H9 (cell line): ENCODE measurements around the gene PLEKHF1. TPM values are rescaled to one million over a fixed set of nuclear protein-coding genes. Genes with fewer than 3 reads are reported as not detected.
A peak's percentile ranks its signal among the peaks of the same experiment; 100 is the strongest.

Experiments used
- DNase-seq: peaks from one replicate; pipeline ENCODE4 v3.0.0-alpha.2; 2017
- H2AFZ ChIP-seq: one replicate; pipeline ENCODE4 v1.6.1; 2013; ENCODE audit warnings: mild to moderate bottlenecking, low read length, control low read depth, moderate library complexity
- H2AK5ac ChIP-seq: 2 replicates; pipeline ENCODE4 v1.6.1; 2013; ENCODE audit warnings: low read length, control low read depth, mixed read lengths; ENCODE audit not compliant: insufficient read length
- H2BK120ac ChIP-seq: one replicate; pipeline ENCODE4 v1.6.1; 2013; ENCODE audit warnings: low read depth, mild to moderate bottlenecking, low read length, control low read depth, inconsistent platforms; ENCODE audit not compliant: poor library complexity, severe bottlenecking
- H2BK12ac ChIP-seq: 2 replicates; pipeline ENCODE4 v1.6.1; 2013; ENCODE audit warnings: low read length, control low read depth, mixed read lengths, low read depth; ENCODE audit not compliant: insufficient read length
- H2BK15ac ChIP-seq: 2 replicates; pipeline ENCODE4 v1.6.1; 2013; ENCODE audit warnings: low read depth, low read length, control low read depth
- H2BK20ac ChIP-seq: one replicate; pipeline ENCODE4 v1.6.1; 2013; ENCODE audit warnings: low read depth, mild to moderate bottlenecking, low read length, control low read depth, inconsistent platforms; ENCODE audit not compliant: poor library complexity, severe bottlenecking
- H2BK5ac ChIP-seq: 2 replicates; pipeline ENCODE4 v1.6.1; 2013; ENCODE audit warnings: low read length, control low read depth, mixed read lengths; ENCODE audit not compliant: insufficient read length
- H3K14ac ChIP-seq: 2 replicates; pipeline ENCODE4 v1.6.1; 2013; ENCODE audit warnings: low read length, control low read depth; ENCODE audit not compliant: insufficient read depth
- H3K18ac ChIP-seq: 2 replicates; pipeline ENCODE4 v1.6.1; 2013; ENCODE audit warnings: low read depth, mild to moderate bottlenecking, mixed read lengths, low read length, control low read depth; ENCODE audit not compliant: insufficient read length
- H3K23ac ChIP-seq: 2 replicates; pipeline ENCODE4 v1.6.1; 2013; ENCODE audit warnings: low read length, control low read depth, mixed read lengths, low read depth; ENCODE audit not compliant: insufficient read length
- H3K23me2 ChIP-seq: 2 replicates; pipeline ENCODE4 v1.6.1; 2013; ENCODE audit warnings: low read depth, mild to moderate bottlenecking, mixed read lengths, low read length, control low read depth; ENCODE audit not compliant: insufficient read length, poor library complexity, severe bottlenecking
- H3K27ac ChIP-seq: 2 replicates; pipeline ENCODE4 v1.5.1; 2013; ENCODE audit warnings: low read length, control low read depth, mixed read lengths, low read depth; ENCODE audit not compliant: insufficient read length
- H3K27me3 ChIP-seq: 2 replicates; pipeline ENCODE4 v1.6.1; 2013; ENCODE audit warnings: low read length, control low read depth, inconsistent platforms; ENCODE audit not compliant: insufficient read depth
- H3K4ac ChIP-seq: 2 replicates; pipeline ENCODE4 v1.6.1; 2013; ENCODE audit warnings: low read depth, mild to moderate bottlenecking, control low read depth, inconsistent platforms, low read length, moderate library complexity
- H3K4me1 ChIP-seq: 2 replicates; pipeline ENCODE4 v1.6.1; 2013; ENCODE audit warnings: low read length, control low read depth, inconsistent platforms; ENCODE audit not compliant: insufficient read depth
- H3K4me2 ChIP-seq: 2 replicates; pipeline ENCODE4 v1.6.1; 2013; ENCODE audit warnings: low read length, control low read depth, mixed read lengths; ENCODE audit not compliant: insufficient read length, insufficient read depth
- H3K56ac ChIP-seq: 2 replicates; pipeline ENCODE4 v1.6.1; 2013; ENCODE audit warnings: low read depth, mild to moderate bottlenecking, mixed read lengths, low read length, control low read depth; ENCODE audit not compliant: insufficient read length
- H3K79me1 ChIP-seq: 2 replicates; pipeline ENCODE4 v1.6.1; 2013; ENCODE audit warnings: low read depth, mild to moderate bottlenecking, moderate library complexity, low read length, control low read depth, inconsistent platforms; ENCODE audit not compliant: insufficient read depth, poor library complexity, severe bottlenecking
- H3K79me2 ChIP-seq: 2 replicates; pipeline ENCODE4 v1.6.1; 2013; ENCODE audit warnings: low read length, control low read depth, inconsistent platforms; ENCODE audit not compliant: insufficient read depth
- H3K9ac ChIP-seq: 2 replicates; pipeline ENCODE4 v1.6.1; 2013; ENCODE audit warnings: low read length, control low read depth, mixed read lengths; ENCODE audit not compliant: insufficient read length; ENCODE audit errors: extremely low read depth
- H3K9me3 ChIP-seq: one replicate; pipeline ENCODE4 v1.6.1; 2013; ENCODE audit warnings: low read depth, low read length, inconsistent platforms; ENCODE audit not compliant: control insufficient read depth
- H3T11ph ChIP-seq: one replicate; pipeline ENCODE4 v1.6.1; 2013; ENCODE audit warnings: mild to moderate bottlenecking, low read length, control low read depth, inconsistent platforms
- H4K20me1 ChIP-seq: one replicate; pipeline ENCODE4 v1.6.1; 2013; ENCODE audit not compliant: control insufficient read depth, insufficient read length, insufficient read depth
- H4K5ac ChIP-seq: 2 replicates; pipeline ENCODE4 v1.6.1; 2013; ENCODE audit warnings: low read depth, mild to moderate bottlenecking, mixed read lengths, low read length, control low read depth; ENCODE audit not compliant: insufficient read length
- H4K8ac ChIP-seq: replicated peaks from 2 replicates; pipeline ENCODE4 v1.6.1; 2013; ENCODE audit warnings: low read length, control low read depth, mixed read lengths, low read depth; ENCODE audit not compliant: insufficient read length
- H4K91ac ChIP-seq: 2 replicates; pipeline ENCODE4 v1.6.1; 2013; ENCODE audit warnings: low read depth, mild to moderate bottlenecking, moderate library complexity, mixed read lengths, low read length, control low read depth; ENCODE audit not compliant: insufficient read length
- H3K27ac Mint-ChIP-seq, 3 experiments: 2 replicates in 2 of 3; 3 replicates in 1 of 3; pipeline ENCODE4 v1.8.0; 2020 to 2021; ENCODE audit warnings: mixed read lengths in 3 of 3, mild to moderate bottlenecking in 1 of 3, moderate library complexity in 1 of 3
- H3K27me3 Mint-ChIP-seq: 2 replicates; pipeline ENCODE4 v1.8.0; 2021; ENCODE audit warnings: low read depth, mild to moderate bottlenecking, moderate library complexity, mixed read lengths
- H3K36me3 Mint-ChIP-seq, 3 experiments: 2 replicates in 2 of 3; 3 replicates in 1 of 3; pipeline ENCODE4 v1.8.0; 2020 to 2021; ENCODE audit warnings: low read depth in 3 of 3, mixed read lengths in 3 of 3; ENCODE audit not compliant: insufficient read depth in 1 of 3
- H3K4me1 Mint-ChIP-seq, 2 experiments: 2 replicates each; pipeline ENCODE4 v1.8.0; 2020; ENCODE audit warnings: mixed read lengths in 2 of 2
- H3K4me3 Mint-ChIP-seq, 2 experiments: 2 replicates in 1 of 2; 3 replicates in 1 of 2; pipeline ENCODE4 v1.8.0; 2020 to 2021; ENCODE audit warnings: mild to moderate bottlenecking in 2 of 2, mixed read lengths in 2 of 2, moderate library complexity in 1 of 2
- H3K9me3 Mint-ChIP-seq, 2 experiments: 2 replicates in 1 of 2; 3 replicates in 1 of 2; pipeline ENCODE4 v1.8.0; 2020; ENCODE audit warnings: mild to moderate bottlenecking in 2 of 2, mixed read lengths in 2 of 2, moderate library complexity in 1 of 2
- WGBS: extraction: QIAGEN DNeasy Blood & Tissue Kit; methylation state at CpG from one replicate; pipeline ENCODE4 v1.1.7; 2013; ENCODE audit warnings: missing lambda C conversion rate, low lambda C conversion rate, mixed read lengths; ENCODE audit not compliant: insufficient read length; ENCODE audit errors: extremely low coverage; 5-methylcytosine and 5-hydroxymethylcytosine counted together
- long read RNA-seq: library from polyadenylated mRNA; unstranded; transcript quantifications from one replicate; pipeline ENCODE4 v2.0.0, GENCODE V29; 2020
- total RNA-seq: library from RNA; stranded (reverse); gene quantifications from 2 replicates; pipeline ENCODE4 v1.2.1, GENCODE V29; 2021
- TF ChIP-seq, protein P1 (sequence below): fragments of 200-600 bp; sonication (generic); conservative IDR thresholded peaks from 3 replicates; pipeline ENCODE4 v1.8.0; 2021; ENCODE audit warnings: antibody characterized with exemption, mild to moderate bottlenecking

PLEKHF1 gene, protein sequence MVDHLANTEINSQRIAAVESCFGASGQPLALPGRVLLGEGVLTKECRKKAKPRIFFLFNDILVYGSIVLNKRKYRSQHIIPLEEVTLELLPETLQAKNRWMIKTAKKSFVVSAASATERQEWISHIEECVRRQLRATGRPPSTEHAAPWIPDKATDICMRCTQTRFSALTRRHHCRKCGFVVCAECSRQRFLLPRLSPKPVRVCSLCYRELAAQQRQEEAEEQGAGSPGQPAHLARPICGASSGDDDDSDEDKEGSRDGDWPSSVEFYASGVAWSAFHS
- 4.9 and 5.0 TPM in 2 replicates for total RNA-seq
- long read RNA-seq, transcript PLEKHF1-201 (2 exons, 2,084 nt): major isoform, 32 of 42 reads
- long read RNA-seq, transcript PLEKHF1-204 (2 exons, 1,357 nt): minor isoform, 7 of 42 reads
- long read RNA-seq, partial matches to known transcripts: 0 of 42 reads
- long read RNA-seq, other reads (novel, unspliced or antisense): 3 of 42 reads

DNA sequence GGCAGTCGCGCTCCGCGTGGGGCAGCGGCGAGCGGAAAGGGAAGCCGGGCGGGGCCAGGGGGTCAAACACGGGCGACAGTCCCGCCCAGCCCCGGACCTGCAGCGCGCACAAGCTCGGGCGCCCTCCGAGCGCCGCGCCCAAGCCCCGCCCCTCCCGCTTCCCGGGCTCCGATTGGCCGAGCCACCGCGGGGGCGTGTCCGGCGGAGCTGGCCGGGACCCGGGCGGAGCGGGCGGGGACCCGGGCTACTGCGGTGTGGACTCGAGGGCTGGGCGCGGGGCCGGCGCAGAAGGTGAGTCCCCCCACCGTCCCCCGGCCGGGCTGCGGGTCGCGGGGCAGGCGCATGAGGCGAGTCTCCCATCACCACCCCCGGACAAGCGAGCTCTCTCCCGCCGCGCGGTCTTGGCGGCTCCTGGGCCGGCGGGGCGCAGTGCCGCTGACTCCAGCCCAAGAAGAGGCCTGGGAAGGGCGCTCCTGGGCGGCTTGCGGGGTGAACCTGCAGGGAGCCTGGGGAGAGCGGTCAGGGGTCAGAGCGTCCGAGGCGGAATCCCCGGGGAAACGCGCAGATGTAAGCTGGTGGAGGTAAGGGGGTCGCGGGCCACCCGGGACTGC, at the start of gene PLEKHF1:
PLEKHF1 (plus strand) TSS at position 247 of the 611 bp plus-strand sequence. CDS start 8,379 bp downstream, outside the sequence.
- H3K27me3 ChIP-seq: no peaks in the 10 kb centered on the region
- no peak within 1 kb of the TSS for H4K8ac ChIP-seq
- no peak within 1 kb of the TSS for H2BK12ac ChIP-seq
- H3K18ac ChIP-seq: peak within 1 kb of the TSS; percentile 2
- no peak within 1 kb of the TSS for H3K56ac ChIP-seq
- H3K79me2 ChIP-seq: no peaks in the 10 kb centered on the region; the same call in 1 of the 2 replicates
- H3K36me3 Mint-ChIP-seq: peaks cover 0 to 4% (median 2%) of the 10 kb centered on the region in 3 experiments; a peak in 4 of 7 replicates
- H3T11ph ChIP-seq: no peak within 1 kb of the TSS
- no peak within 1 kb of the TSS for H2AFZ ChIP-seq
- H4K91ac ChIP-seq: no peak within 1 kb of the TSS
- no peaks in the 10 kb centered on the region for H3K79me1 ChIP-seq
- H3K23ac ChIP-seq: no peak within 1 kb of the TSS
- H3K9me3 ChIP-seq: no peaks in the 10 kb centered on the region
- peak; percentile 87 for DNase-seq
- H3K27ac Mint-ChIP-seq: no peak within 1 kb of the TSS
- TF ChIP-seq, protein P1, sequence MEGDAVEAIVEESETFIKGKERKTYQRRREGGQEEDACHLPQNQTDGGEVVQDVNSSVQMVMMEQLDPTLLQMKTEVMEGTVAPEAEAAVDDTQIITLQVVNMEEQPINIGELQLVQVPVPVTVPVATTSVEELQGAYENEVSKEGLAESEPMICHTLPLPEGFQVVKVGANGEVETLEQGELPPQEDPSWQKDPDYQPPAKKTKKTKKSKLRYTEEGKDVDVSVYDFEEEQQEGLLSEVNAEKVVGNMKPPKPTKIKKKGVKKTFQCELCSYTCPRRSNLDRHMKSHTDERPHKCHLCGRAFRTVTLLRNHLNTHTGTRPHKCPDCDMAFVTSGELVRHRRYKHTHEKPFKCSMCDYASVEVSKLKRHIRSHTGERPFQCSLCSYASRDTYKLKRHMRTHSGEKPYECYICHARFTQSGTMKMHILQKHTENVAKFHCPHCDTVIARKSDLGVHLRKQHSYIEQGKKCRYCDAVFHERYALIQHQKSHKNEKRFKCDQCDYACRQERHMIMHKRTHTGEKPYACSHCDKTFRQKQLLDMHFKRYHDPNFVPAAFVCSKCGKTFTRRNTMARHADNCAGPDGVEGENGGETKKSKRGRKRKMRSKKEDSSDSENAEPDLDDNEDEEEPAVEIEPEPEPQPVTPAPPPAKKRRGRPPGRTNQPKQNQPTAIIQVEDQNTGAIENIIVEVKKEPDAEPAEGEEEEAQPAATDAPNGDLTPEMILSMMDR: no peak
- peak within 1 kb of the TSS; percentile 73 to 86 for H3K4me3 Mint-ChIP-seq
- no peaks in the 10 kb centered on the region for H4K20me1 ChIP-seq
- no peak within 1 kb of the TSS for H2BK20ac ChIP-seq
- H4K5ac ChIP-seq: no peak within 1 kb of the TSS
- no CpG with 5 or more reads among the region's 75 CpGs for WGBS
- H3K27me3 Mint-ChIP-seq: peaks cover 12% of the 10 kb centered on the region
- no peak within 1 kb of the TSS for H2BK15ac ChIP-seq
- no peak within 1 kb of the TSS for H3K4ac ChIP-seq
- H3K27ac ChIP-seq: no peak within 1 kb of the TSS
- peaks cover 8% of the 10 kb centered on the region; the same call in 1 of the 2 replicates for H3K4me1 ChIP-seq
- peaks cover 11 to 20% of the 10 kb centered on the region in 2 experiments for H3K4me1 Mint-ChIP-seq
- no peak within 1 kb of the TSS for H2AK5ac ChIP-seq
- H3K9ac ChIP-seq: no peak within 1 kb of the TSS
- peaks cover 14% of the 10 kb centered on the region for H3K23me2 ChIP-seq
- peak within 1 kb of the TSS; percentile 4; the same call in 1 of the 2 replicates for H3K14ac ChIP-seq
- H2BK5ac ChIP-seq: no peak within 1 kb of the TSS
- H2BK120ac ChIP-seq: no peak within 1 kb of the TSS
- peak within 1 kb of the TSS; percentile 62 for H3K4me2 ChIP-seq
- no peaks in the 10 kb centered on the region for H3K9me3 Mint-ChIP-seq
